ENCODE measurements around the gene VSIG10L2.

The VSIG10L2 gene

GRCh38 chr11:125994509-125994908, 48.7 kb downstream of the VSIG10L2 start:
- no peak for DNase-seq
- intact Hi-C loops (cut with DNase I) = no loop called here

- DNase-seq = peak in 6 of 10 donors; percentile 18 to 91 (median 61)
- intact Hi-C loops (cut with DNase I) = no loop called here
These were observed 49.5 kb downstream of the VSIG10L2 start for GRCh38 chr11:125995313-125995712.

GRCh38 chr11:125998267-125998666, 52.4 kb downstream of the VSIG10L2 start:
- DNase-seq = no peak
- intact Hi-C loops (cut with DNase I) = no loop called here

- no peak for DNase-seq
- intact Hi-C loops (cut with DNase I) = no loop called here
These were observed 53.5 kb downstream of the VSIG10L2 start for GRCh38 chr11:125999234-125999880.

- intact Hi-C loops (cut with DNase I) = no loop called here
- DNase-seq = no peak
These were observed 56.3 kb downstream of the VSIG10L2 start for GRCh38 chr11:126002181-126002580.
